Fibroblast of lung (primary cell): ENCODE results near the gene FAM217A. TPM values are rescaled to one million over a fixed set of nuclear protein-coding genes. Genes with fewer than 3 reads are reported as not detected.

Source experiments
- DNase-seq, 2 donors: peaks; one replicate each; pipeline versions ENCODE4 v3.0.0 to v3.0.0-alpha.2; 2010; ENCODE audit warnings: low read depth in 2 of 2
- H2AFZ ChIP-seq: 2 replicates; pipeline ENCODE4 v1.5.1; 2012; ENCODE audit warnings: low read length, control low read depth, inconsistent platforms
- H3K27ac ChIP-seq: 2 replicates; pipeline ENCODE4 v1.5.1; 2011; ENCODE audit warnings: low read length, control low read depth; ENCODE audit not compliant: insufficient read depth
- H3K27me3 ChIP-seq: 2 replicates; pipeline ENCODE4 v1.5.1; 2011; ENCODE audit warnings: mild to moderate bottlenecking, low read length; ENCODE audit not compliant: control insufficient read depth, insufficient read depth
- H3K36me3 ChIP-seq: 2 replicates; pipeline ENCODE4 v1.5.1; 2011; ENCODE audit warnings: low read length; ENCODE audit not compliant: control insufficient read depth, insufficient read depth
- H3K4me1 ChIP-seq: 2 replicates; pipeline ENCODE4 v1.5.1; 2011; ENCODE audit warnings: low read length; ENCODE audit not compliant: control insufficient read depth, insufficient read depth; ENCODE audit errors: extremely low read depth
- H3K4me2 ChIP-seq: 2 replicates; pipeline ENCODE4 v1.5.1; 2011; ENCODE audit warnings: low read length, control low read depth; ENCODE audit not compliant: insufficient read depth; ENCODE audit errors: extremely low read depth
- H3K4me3 ChIP-seq, 4 experiments: fragments of 200-600 bp in 1 of 4; sonication (generic) in 1 of 4; replicated peaks in 1 of 4; 2 replicates each; pipeline ENCODE4 v1.5.1; 2011 to 2016; ENCODE audit warnings: low read length in 4 of 4, low read depth in 3 of 4, mild to moderate bottlenecking in 3 of 4, control low read depth in 2 of 4, inconsistent platforms in 1 of 4, mixed read lengths in 1 of 4; ENCODE audit not compliant: insufficient read depth in 1 of 4; ENCODE audit errors: control extremely low read depth in 1 of 4
- H3K79me2 ChIP-seq: 2 replicates; pipeline ENCODE4 v1.5.1; 2012; ENCODE audit warnings: mild to moderate bottlenecking, low read length, inconsistent platforms; ENCODE audit not compliant: control insufficient read depth, insufficient read depth
- H3K9ac ChIP-seq: 2 replicates; pipeline ENCODE4 v1.5.1; 2011; ENCODE audit warnings: mild to moderate bottlenecking, low read length, control low read depth; ENCODE audit not compliant: insufficient read depth
- H3K9me3 ChIP-seq: 2 replicates; pipeline ENCODE4 v1.5.1; 2012; ENCODE audit warnings: low read depth, low read length; ENCODE audit not compliant: control insufficient read depth, insufficient read depth
- H4K20me1 ChIP-seq: 2 replicates; pipeline ENCODE4 v1.5.1; 2011; ENCODE audit warnings: low read length; ENCODE audit not compliant: control insufficient read depth, insufficient read depth; ENCODE audit errors: extremely low read depth
- CTCF ChIP-seq, 2 donors: IDR thresholded peaks in 1 of 2; conservative IDR thresholded peaks in 1 of 2; 1 replicate in 1 of 2; 2 replicates in 1 of 2; pipeline ENCODE4 v1.5.1; 2011 to 2012; ENCODE audit warnings: low read length in 2 of 2, control low read depth in 1 of 2, inconsistent platforms in 1 of 2, low read depth in 1 of 2, mild to moderate bottlenecking in 1 of 2
- EZH2 ChIP-seq: IDR thresholded peaks from 2 replicates; pipeline ENCODE4 v1.5.1; 2012; ENCODE audit warnings: low read length, control low read depth, mild to moderate bottlenecking; ENCODE audit errors: missing control alignments
- polyA plus RNA-seq, 2 donors: library from polyadenylated mRNA; depleted of rRNA in 1 of 2; stranded (reverse) in 1 of 2; unstranded in 1 of 2; fragments of >200 nt; gene quantifications; 2 replicates each; pipeline ENCODE4 v1.2.1, GENCODE V29; 2011 to 2012; ENCODE audit warnings: missing spikeins in 1 of 2
- total RNA-seq: library from RNA; depleted of rRNA; stranded (reverse); fragments of >200 nt; gene quantifications from 2 replicates; pipeline ENCODE4 v1.2.1, GENCODE V29; 2014

Gene FAM217A
- total and polyA plus RNA-seq, 2 donors (not counting 1 experiment from before 2014, with no cell fraction given), result not detected

DNA sequence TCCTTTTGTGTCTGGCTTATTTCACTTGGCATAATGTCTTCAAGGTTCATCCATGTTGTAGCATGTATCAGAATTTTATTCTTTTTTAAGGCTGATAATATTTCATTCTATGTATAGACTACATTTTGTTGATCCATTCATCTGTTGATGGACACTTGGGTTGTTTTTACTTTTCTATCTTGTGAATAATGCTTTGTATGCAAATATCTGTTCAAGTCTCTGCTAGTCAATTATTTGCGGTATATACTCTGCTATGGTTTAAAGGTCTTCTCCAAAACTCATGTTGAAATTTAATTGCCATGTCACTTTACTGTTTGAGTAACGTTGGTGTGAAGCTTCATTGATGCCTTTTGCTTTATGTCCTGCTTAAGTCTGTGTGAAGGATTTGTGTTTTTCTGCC lies 28.9 kb upstream of the FAM217A start:
- H4K20me1 ChIP-seq, result no peaks in the 10 kb centered on the region
- H3K9ac ChIP-seq, result no peak overlapping the region
- no peak overlapping the region for H3K4me2 ChIP-seq
- H2AFZ ChIP-seq, result no peak overlapping the region
- no peaks in the 10 kb centered on the region for H3K27me3 ChIP-seq
- no peak overlapping the region for H3K4me3 ChIP-seq
- H3K79me2 ChIP-seq, result no peaks in the 10 kb centered on the region
- H3K4me1 ChIP-seq, result peaks cover 3% of the 10 kb centered on the region
- no peaks in the 10 kb centered on the region for H3K9me3 ChIP-seq
- H3K36me3 ChIP-seq, result no peaks in the 10 kb centered on the region
- no peak for DNase-seq
- no peak for TF ChIP-seq CTCF (conservative IDR thresholded peaks at IDR 0.05 in 1 of 2, IDR thresholded peaks at IDR 0.05 in 1 of 2; ENCODE audit: low read depth in 1 of 2, low read length in 2 of 2)
- no peak for TF ChIP-seq EZH2
- no peak overlapping the region for H3K27ac ChIP-seq

DNA sequence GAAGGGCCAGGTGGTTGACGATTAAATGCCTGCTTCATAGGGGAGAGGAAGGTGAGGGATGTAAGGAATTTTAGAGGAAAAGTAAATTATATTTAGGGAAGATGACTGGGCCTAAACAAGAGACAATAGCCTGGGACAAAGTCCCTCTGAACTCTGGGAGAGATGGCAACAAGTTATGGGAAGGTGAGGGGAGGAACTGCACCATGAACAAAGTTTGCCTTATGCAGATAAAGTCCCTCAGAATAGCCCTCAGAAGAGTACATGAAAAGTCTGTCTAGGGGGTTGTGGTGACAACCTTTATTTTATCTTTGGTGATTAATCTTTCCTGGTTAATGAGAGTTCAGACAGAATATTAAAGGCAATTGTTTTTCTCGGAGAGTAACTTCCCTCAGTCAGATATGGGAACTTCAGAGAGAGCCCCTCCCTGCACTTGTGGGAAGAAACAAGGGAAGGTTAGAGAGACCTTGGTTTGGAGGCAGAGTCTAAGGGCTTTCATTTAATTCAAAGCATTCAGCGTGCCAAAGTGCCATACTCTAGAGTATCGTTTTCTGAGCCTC lies 27.1 kb upstream of the FAM217A start:
- no peak overlapping the region for H2AFZ ChIP-seq
- H3K4me3 ChIP-seq, result no peak overlapping the region
- no peaks in the 10 kb centered on the region for H3K27me3 ChIP-seq
- no peak overlapping the region for H3K9ac ChIP-seq
- H3K36me3 ChIP-seq, result no peaks in the 10 kb centered on the region
- no peaks in the 10 kb centered on the region for H4K20me1 ChIP-seq
- DNase-seq, result no peak
- H3K4me2 ChIP-seq, result no peak overlapping the region
- H3K27ac ChIP-seq, result no peak overlapping the region
- no peak for TF ChIP-seq CTCF (conservative IDR thresholded peaks at IDR 0.05 in 1 of 2, IDR thresholded peaks at IDR 0.05 in 1 of 2; ENCODE audit: low read depth in 1 of 2, low read length in 2 of 2)
- no peak for TF ChIP-seq EZH2
- H3K9me3 ChIP-seq, result no peaks in the 10 kb centered on the region
- H3K79me2 ChIP-seq, result no peaks in the 10 kb centered on the region
- peaks cover 3% of the 10 kb centered on the region for H3K4me1 ChIP-seq

DNA sequence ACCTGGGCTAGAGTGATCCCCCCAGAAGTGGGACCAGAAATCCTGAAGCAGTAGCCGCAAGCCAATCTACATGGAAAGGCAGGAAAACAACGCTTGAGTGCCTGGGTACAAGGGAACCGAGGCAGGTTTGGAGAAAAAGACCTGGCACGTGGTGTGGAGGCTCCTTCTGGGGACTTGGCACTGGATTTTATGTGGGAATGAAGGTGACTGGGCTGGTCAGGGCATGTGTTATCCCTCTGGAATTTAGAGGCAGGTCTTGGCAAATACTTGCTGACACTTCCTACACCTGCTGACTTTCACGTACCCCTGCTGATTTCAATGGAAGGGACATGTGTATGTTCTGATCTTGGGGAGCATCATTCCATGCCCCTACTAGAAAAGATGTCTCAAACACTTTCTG lies 25.0 kb upstream of the FAM217A start:
- Histone ChIP-seq H3K79me2 (no peaks in the 10 kb centered on the region), H3K4me2 (no peak overlapping the region), H3K27ac (no peak overlapping the region), H3K4me3 (no peak overlapping the region), H2AFZ (no peak overlapping the region), H4K20me1 (no peaks in the 10 kb centered on the region), H3K27me3 (no peaks in the 10 kb centered on the region), H3K9me3 (no peaks in the 10 kb centered on the region), H3K4me1 (no peaks in the 10 kb centered on the region), H3K9ac (no peak overlapping the region), H3K36me3 (no peaks in the 10 kb centered on the region)
- TF ChIP-seq EZH2, result no peak
- no peak for TF ChIP-seq CTCF (conservative IDR thresholded peaks at IDR 0.05 in 1 of 2, IDR thresholded peaks at IDR 0.05 in 1 of 2; ENCODE audit: low read depth in 1 of 2, low read length in 2 of 2)
- peak in 1 of 2 donors; percentile 20 for DNase-seq
